NCI-H1105 (cell line): Measurements from ENCODE around the gene TGIF2LX.
"Not testable (repeated sequence)": the region's sequence is repeated elsewhere in the genome, so short reads cannot be mapped to it uniquely, and the experiment has no call there.

Experiments
- DNase-seq: peaks from one replicate; lab custom pipeline; 2025; lab: John Stamatoyannopoulos, UW

TGIF2LX gene

GRCh38 chrX:89921665-89922064 lies at the start of gene TGIF2LX:
TGIF2LX (plus strand) TSS chrX:89921908; CDS start chrX:89922086, 178 bp downstream.
- not testable (repeated sequence) for DNase-seq

GRCh38 chrX:89922338-89922934 lies 728 bp downstream of the TGIF2LX start:
- DNase-seq: peak; percentile 11

GRCh38 chrX:89943077-89943476 lies 21.4 kb downstream of the TGIF2LX start:
- not testable (repeated sequence) for DNase-seq

- DNase-seq: not testable (repeated sequence)
Measured at GRCh38 chrX:89965588-89965987, 43.9 kb downstream of the TGIF2LX start.
